Measurements from ENCODE around the gene CDH12.
"Not testable (repeated sequence)": the region's sequence is repeated elsewhere in the genome, so short reads cannot be mapped to it uniquely, and the experiment has no call there.

Gene CDH12

DNA sequence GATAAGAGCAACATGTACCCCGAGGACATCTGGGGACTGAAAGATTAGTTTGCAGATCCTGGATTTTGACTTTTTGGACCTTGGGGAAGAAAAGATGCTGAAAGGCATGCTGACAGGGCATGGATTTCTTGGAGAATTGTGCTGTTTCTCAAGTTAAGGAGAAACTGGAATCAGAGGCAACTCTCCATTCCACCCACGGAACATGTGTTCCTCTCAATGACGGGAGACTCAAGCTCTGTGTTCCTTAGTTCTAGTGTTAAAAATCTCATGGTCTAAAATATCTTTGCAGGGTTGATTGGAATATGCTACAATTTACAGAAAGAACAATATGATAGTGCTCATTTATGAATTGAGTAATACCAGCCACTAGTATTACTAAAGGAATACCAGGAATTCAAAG lies 34.4 kb upstream of the CDH12 start:
- H3K4me3 ChIP-seq (ENCODE audit: low read length), result no peak overlapping the region
- DNase-seq (ENCODE audit: low read depth), result no peak
- no peak for TF ChIP-seq CTCF (conservative IDR thresholded peaks at IDR 0.05; ENCODE audit: low read depth, low read length)

GRCh38 chr5:22858911-22859310 lies 5.8 kb upstream of the CDH12 start:
- H3K4me3 ChIP-seq (ENCODE audit: low read length); DNase-seq (ENCODE audit: low read depth): not testable (repeated sequence)

GRCh38 chr5:22855824-22856223 lies 2.7 kb upstream of the CDH12 start:
- DNase-seq (ENCODE audit: low read depth), result no peak
- no peak overlapping the region for H3K4me3 ChIP-seq (ENCODE audit: low read length)
- TF ChIP-seq CTCF (conservative IDR thresholded peaks at IDR 0.05; ENCODE audit: low read depth, low read length), result no peak

DNA sequence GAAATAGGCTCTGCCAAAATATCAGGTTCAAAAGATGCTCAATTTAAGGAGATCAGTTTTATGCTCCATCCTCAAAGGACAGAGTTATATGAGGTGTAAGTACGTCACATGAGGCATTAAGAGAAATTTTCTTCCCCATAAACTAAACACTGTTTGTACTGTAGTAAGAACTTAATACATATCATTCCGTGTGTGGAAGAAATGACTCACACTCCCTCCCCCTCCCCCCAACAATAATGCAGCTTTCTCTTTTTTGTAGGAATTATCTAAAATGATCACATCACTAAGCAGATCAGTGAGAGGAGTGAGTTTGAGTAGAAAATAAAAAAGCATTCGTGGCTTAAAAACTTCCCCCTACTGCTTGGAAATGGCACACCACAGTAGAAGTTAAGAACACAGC lies 2.2 kb downstream of the CDH12 start:
- no peak overlapping the region for H3K4me3 ChIP-seq (ENCODE audit: low read length)
- peak; percentile 9 for TF ChIP-seq CTCF (conservative IDR thresholded peaks at IDR 0.05; ENCODE audit: low read depth, low read length)

DNA sequence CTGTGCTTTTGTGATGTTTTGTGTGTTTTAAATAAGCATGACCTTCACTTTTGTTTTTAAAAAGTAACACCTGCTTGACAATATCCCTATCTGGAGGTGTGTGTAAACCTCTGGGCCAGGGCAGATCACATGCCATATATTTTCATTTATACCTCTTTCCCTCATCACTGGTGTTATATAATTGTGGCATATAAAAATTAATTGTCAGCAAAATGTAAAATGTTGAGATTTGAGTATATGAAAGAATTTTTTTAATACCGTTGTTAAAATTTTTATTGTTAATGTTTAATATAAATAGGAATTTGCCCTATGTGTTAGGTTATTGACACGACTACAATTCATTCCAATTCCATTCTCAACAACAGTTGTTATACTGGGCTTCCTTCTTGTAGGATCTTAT lies 6.5 kb downstream of the CDH12 start:
- TF ChIP-seq CTCF (conservative IDR thresholded peaks at IDR 0.05; ENCODE audit: low read depth, low read length), result no peak

More for the DNA sequence above, 2.2 kb downstream of the CDH12 start:
- DNase-seq (ENCODE audit: low read depth), result peak; percentile 74

GRCh38 chr5:22844636-22845035 lies 8.5 kb downstream of the CDH12 start:
- no peak overlapping the region for H3K4me3 ChIP-seq (ENCODE audit: low read length)
- TF ChIP-seq CTCF (conservative IDR thresholded peaks at IDR 0.05; ENCODE audit: low read depth, low read length), result no peak
- DNase-seq (ENCODE audit: low read depth), result peak; percentile 40

More for the DNA sequence above, 6.5 kb downstream of the CDH12 start:
- H3K4me3 ChIP-seq (ENCODE audit: low read length), result no peak overlapping the region
- no peak for DNase-seq (ENCODE audit: low read depth)

DNA sequence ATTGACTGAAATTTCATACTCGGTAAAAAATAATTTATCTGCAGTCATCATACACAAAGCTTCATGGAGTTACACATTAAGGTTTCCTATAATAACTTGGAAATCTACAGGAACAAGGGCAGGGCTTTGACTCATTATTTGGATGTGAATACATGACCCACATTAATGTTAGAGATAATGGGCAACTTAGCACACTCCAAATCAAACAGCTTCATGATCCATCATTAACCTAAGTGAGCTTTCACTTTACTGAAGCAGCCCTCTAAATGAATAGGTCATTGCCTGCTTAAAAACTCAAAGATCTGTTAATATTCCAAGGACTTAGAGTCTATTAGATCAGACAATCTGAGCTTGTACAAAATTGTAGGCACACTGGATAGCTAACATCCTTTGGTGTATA lies 9.0 kb downstream of the CDH12 start:
- no peak for DNase-seq (ENCODE audit: low read depth)
- no peak for TF ChIP-seq CTCF (conservative IDR thresholded peaks at IDR 0.05; ENCODE audit: low read depth, low read length)

GRCh38 chr5:22842574-22842973 lies 10.6 kb downstream of the CDH12 start:
- no peak overlapping the region for H3K4me3 ChIP-seq (ENCODE audit: low read length)
- peak; percentile 34 for DNase-seq (ENCODE audit: low read depth)
- TF ChIP-seq CTCF (conservative IDR thresholded peaks at IDR 0.05; ENCODE audit: low read depth, low read length), result no peak

More for the DNA sequence above, 9.0 kb downstream of the CDH12 start:
- no peak overlapping the region for H3K4me3 ChIP-seq (ENCODE audit: low read length)

All from retinal pigment epithelial cell (primary cell).